Measurements from ENCODE around the gene APOL2. TPM values are rescaled to one million over a fixed set of nuclear protein-coding genes. Genes with fewer than 3 reads are reported as not detected.
"Not testable (repeated sequence)": the region's sequence is repeated elsewhere in the genome, so short reads cannot be mapped to it uniquely, and the experiment has no call there.

APOL2 gene
- total and polyA plus RNA-seq, 8 donors = 29.0 to 63.0 (median 35.0) TPM

- no peak for DNase-seq
- peak overlapping the region in 1 of 2 donors; percentile 93 for H3K4me3 ChIP-seq
- H3K27me3 ChIP-seq = no peaks in the 10 kb centered on the region
- H3K27ac ChIP-seq = no peak overlapping the region
- H3K9me3 ChIP-seq = no peaks in the 10 kb centered on the region
- no peak for ATAC-seq
- intact Hi-C loops (cut with DNase I) = no loop called here
- H3K4me1 ChIP-seq = peaks cover 33 to 66% of the 10 kb centered on the region in 2 donors
- H3K36me3 ChIP-seq = peaks cover 3 to 57% of the 10 kb centered on the region in 2 donors
- TF ChIP-seq, protein P1, sequence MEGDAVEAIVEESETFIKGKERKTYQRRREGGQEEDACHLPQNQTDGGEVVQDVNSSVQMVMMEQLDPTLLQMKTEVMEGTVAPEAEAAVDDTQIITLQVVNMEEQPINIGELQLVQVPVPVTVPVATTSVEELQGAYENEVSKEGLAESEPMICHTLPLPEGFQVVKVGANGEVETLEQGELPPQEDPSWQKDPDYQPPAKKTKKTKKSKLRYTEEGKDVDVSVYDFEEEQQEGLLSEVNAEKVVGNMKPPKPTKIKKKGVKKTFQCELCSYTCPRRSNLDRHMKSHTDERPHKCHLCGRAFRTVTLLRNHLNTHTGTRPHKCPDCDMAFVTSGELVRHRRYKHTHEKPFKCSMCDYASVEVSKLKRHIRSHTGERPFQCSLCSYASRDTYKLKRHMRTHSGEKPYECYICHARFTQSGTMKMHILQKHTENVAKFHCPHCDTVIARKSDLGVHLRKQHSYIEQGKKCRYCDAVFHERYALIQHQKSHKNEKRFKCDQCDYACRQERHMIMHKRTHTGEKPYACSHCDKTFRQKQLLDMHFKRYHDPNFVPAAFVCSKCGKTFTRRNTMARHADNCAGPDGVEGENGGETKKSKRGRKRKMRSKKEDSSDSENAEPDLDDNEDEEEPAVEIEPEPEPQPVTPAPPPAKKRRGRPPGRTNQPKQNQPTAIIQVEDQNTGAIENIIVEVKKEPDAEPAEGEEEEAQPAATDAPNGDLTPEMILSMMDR (IDR thresholded peaks at IDR 0.05) = no peak
These were observed 3.7 kb downstream of the APOL2 start for GRCh38 chr22:36235585-36235984.

- TF ChIP-seq, protein P1 (IDR thresholded peaks at IDR 0.05) = no peak
- H3K9me3 ChIP-seq = no peaks in the 10 kb centered on the region
- DNase-seq (no peak), ATAC-seq (no peak)
- intact Hi-C loops (cut with DNase I) = no loop called here
- peak overlapping the region in 1 of 2 donors; percentile 52 for H3K27ac ChIP-seq
- no peaks in the 10 kb centered on the region for H3K27me3 ChIP-seq
- peaks cover 33 to 65% of the 10 kb centered on the region in 2 donors for H3K4me1 ChIP-seq
- no peak overlapping the region for H3K4me3 ChIP-seq
- H3K36me3 ChIP-seq = peaks cover 3 to 63% of the 10 kb centered on the region in 2 donors
These were observed 4.4 kb downstream of the APOL2 start for GRCh38 chr22:36234919-36235318.

GRCh38 chr22:36234213-36234612, 5.1 kb downstream of the APOL2 start:
- TF ChIP-seq, protein P1 (IDR thresholded peaks at IDR 0.05) = no peak
- no peaks in the 10 kb centered on the region for H3K9me3 ChIP-seq
- ATAC-seq = peak; percentile 2
- peaks cover 3 to 70% of the 10 kb centered on the region in 2 donors for H3K36me3 ChIP-seq
- no peak overlapping the region for H3K4me3 ChIP-seq
- H3K27ac ChIP-seq = no peak overlapping the region
- no peaks in the 10 kb centered on the region for H3K27me3 ChIP-seq
- no peak for DNase-seq
- intact Hi-C loops (cut with DNase I) = no loop called here
- H3K4me1 ChIP-seq = peaks cover 33 to 60% of the 10 kb centered on the region in 2 donors

- intact Hi-C loops (cut with DNase I) = no loop called here
- ATAC-seq (no peak), DNase-seq (no peak)
- TF ChIP-seq, protein P1 (IDR thresholded peaks at IDR 0.05) = no peak
- Histone ChIP-seq H3K27ac (no peak overlapping the region), H3K4me1 (peaks cover 33 to 60% of the 10 kb centered on the region in 2 donors), H3K27me3 (no peaks in the 10 kb centered on the region), H3K9me3 (no peaks in the 10 kb centered on the region), H3K4me3 (no peak overlapping the region), H3K36me3 (peaks cover 3 to 75% of the 10 kb centered on the region in 2 donors)
These were observed 5.5 kb downstream of the APOL2 start for GRCh38 chr22:36233796-36234195.

GRCh38 chr22:36232715-36233401, 6.5 kb downstream of the APOL2 start:
- Histone ChIP-seq H3K4me1 (peaks cover 28 to 51% of the 10 kb centered on the region in 2 donors), H3K4me3 (no peak overlapping the region), H3K9me3 (no peaks in the 10 kb centered on the region), H3K27ac (no peak overlapping the region), H3K36me3 (peaks cover 3 to 84% of the 10 kb centered on the region in 2 donors), H3K27me3 (no peaks in the 10 kb centered on the region)
- ATAC-seq (no peak), DNase-seq (no peak)
- intact Hi-C loops (cut with DNase I) = no loop called here
- TF ChIP-seq, protein P1 (IDR thresholded peaks at IDR 0.05) = no peak

DNA sequence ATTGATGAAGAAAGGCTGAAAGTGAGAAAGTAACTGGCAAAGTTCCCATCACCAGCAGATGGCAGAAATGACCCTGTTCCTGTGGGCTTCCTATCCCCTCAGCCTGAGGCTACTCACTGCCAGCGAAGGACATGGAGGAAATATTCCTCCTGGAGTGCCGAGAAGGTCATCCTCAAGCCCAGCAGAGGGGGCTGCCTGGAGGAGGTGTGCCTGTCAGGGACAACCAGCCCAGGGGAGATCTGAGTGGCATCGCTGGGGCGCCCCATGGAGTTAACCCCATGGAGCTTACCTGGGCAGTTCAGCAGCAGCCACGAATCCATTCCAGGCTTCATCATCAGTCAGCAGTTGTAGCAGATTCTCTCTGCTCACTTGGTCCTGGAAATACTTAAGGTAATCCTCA, 8.3 kb downstream of the APOL2 start:
- Histone ChIP-seq H3K4me1 (peaks cover 12 to 33% of the 10 kb centered on the region in 2 donors), H3K36me3 (peaks cover 3 to 88% of the 10 kb centered on the region in 2 donors)
- H3K4me3 ChIP-seq; H3K27me3 ChIP-seq; intact Hi-C loops (cut with DNase I); H3K27ac ChIP-seq; DNase-seq; H3K9me3 ChIP-seq; ATAC-seq: not testable (repeated sequence)

DNA sequence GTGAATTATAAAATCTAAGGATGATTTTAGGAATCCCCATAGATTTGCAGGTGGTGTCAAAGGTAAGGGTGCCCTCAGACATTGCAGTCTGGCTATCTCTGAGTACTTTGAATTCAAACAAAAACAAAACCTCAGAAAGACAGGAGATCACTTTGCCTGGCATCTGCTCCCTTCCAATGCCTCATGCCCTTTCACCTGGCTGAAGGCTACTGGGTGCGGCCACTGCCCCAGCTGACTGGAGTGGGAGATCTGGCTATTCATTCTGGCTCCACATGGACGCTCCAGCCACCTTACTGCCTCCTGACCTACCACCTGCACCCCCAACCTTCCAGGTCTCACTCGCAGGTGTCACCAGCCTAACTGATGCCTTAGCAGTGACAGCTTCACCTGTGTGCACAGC, 9.7 kb downstream of the APOL2 start:
- intact Hi-C loops (cut with DNase I); H3K27me3 ChIP-seq; H3K4me3 ChIP-seq; H3K27ac ChIP-seq; DNase-seq; ATAC-seq; H3K9me3 ChIP-seq: not testable (repeated sequence)
- H3K36me3 ChIP-seq = peaks cover 3 to 93% of the 10 kb centered on the region in 2 donors
- peaks cover 2 to 20% of the 10 kb centered on the region in 2 donors for H3K4me1 ChIP-seq

All from left lung (tissue), 10 donors.